ENCODE results near the gene FRS3.

FRS3 gene

DNA sequence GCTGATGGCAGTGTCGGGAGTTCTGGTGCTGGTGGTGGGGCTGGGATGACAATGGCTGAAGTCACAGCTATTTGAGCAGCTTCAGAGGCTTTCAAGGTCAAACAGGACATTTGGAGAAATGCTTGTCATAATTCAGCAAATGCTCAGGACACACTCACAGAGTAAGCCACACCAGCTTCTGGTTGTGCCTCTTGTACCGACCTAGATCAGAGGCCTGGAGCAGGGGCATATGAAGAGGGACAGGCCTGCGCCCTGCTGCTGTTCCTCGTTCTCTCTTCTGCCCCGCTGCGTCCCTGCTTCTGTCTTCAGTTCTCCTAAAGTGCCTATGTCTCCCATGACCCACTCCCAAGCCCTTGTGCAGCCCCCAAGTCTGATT lies 31.6 kb downstream of the FRS3 start:
- H3K4me3 ChIP-seq (ENCODE audit: low read length), result no peak overlapping the region
- TF ChIP-seq ZNF274 (IDR thresholded peaks at IDR 0.05; ENCODE audit: low read depth, low read length), result no peak

GRCh38 chr6:41747256-41748101 lies 32.2 kb downstream of the FRS3 start, which contains the start of gene PGC:
Gene PGC (minus strand): TSS chr6:41747397. CDS start chr6:41747334, 63 bp downstream.
- no peak for TF ChIP-seq ZNF274 (IDR thresholded peaks at IDR 0.05; ENCODE audit: low read depth, low read length)
- no peak within 1 kb of the TSS for H3K4me3 ChIP-seq (ENCODE audit: low read length)

- TF ChIP-seq ZNF274 (IDR thresholded peaks at IDR 0.05; ENCODE audit: low read depth, low read length), result no peak
- no peak overlapping the region for H3K4me3 ChIP-seq (ENCODE audit: low read length)
Measured at GRCh38 chr6:41746107-41746506, 33.6 kb downstream of the FRS3 start.

DNA sequence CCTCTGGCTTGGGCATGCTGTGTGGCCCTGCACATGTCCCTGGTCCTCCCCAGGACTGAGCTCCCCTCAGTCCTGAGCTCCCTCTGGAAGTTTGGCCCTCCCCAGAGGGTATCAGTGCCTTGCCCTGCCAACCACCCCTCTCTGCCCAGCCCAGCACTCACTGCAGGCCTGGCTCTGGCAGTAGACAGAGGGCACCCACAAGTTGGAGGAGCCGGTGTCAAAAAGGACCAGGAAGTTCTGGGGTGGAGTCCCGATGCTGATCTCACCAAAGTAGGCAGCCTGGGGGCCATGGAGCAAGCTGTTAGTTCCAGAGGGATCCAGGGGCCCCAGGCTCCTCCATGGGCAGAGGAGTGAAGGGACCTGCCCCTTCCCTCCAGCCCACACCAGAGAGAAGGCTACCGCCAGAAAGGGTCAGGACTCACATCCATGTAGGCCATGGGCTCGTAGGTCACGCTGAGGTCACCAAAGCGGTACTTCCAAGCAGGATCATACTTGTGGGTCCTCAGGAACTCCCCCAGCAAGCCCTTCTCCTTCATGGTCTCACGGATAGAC lies 35.4 kb downstream of the FRS3 start:
- H3K4me3 ChIP-seq (ENCODE audit: low read length), result no peak overlapping the region
- no peak for TF ChIP-seq ZNF274 (IDR thresholded peaks at IDR 0.05; ENCODE audit: low read depth, low read length)

GRCh38 chr6:41743406-41744235 lies 36.1 kb downstream of the FRS3 start:
- H3K4me3 ChIP-seq (ENCODE audit: low read length), result no peak overlapping the region
- TF ChIP-seq ZNF274 (IDR thresholded peaks at IDR 0.05; ENCODE audit: low read depth, low read length), result no peak

DNA sequence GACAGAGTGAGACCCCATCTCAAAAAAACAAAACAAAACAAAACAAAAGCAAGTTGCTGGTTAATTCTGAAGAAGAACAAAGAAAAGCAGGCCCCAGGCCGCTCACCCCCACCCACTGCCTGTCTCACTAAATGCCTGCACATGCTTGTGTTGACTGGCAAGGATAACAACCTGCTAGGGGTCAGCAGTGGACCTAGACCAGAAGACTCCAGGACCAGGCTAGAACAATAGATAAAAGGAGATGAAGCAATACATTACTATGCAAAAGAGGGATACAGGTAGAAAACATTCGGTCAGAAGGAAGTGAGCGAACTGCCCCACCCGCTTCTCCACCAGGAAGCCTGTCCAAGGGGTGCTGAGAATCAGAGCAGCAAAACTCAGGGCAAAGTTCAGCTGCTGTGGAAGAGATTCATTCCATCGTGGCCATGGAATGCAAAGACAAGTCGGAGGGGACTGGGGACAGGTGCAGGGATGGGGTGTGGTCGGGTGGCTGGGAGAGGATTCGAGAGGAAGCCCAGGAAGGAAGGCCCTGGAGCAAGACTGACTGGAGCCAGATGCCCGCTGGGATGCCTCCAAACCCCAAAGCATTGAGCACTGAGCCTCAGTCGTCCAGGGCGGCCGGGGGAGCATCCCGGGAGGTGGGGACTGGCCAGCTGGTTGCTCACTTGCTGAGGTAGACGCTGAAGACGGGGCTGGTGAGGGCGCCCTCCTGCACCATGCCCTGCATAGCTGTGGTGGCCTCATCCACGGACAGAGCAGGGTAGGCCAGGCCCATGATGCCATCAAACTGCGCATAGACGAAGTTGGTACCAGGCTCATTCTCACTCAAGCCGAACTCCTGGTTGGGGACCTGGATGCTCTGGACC lies 37.8 kb downstream of the FRS3 start:
- no peak overlapping the region for H3K4me3 ChIP-seq (ENCODE audit: low read length)
- TF ChIP-seq ZNF274 (IDR thresholded peaks at IDR 0.05; ENCODE audit: low read depth, low read length), result no peak

DNA sequence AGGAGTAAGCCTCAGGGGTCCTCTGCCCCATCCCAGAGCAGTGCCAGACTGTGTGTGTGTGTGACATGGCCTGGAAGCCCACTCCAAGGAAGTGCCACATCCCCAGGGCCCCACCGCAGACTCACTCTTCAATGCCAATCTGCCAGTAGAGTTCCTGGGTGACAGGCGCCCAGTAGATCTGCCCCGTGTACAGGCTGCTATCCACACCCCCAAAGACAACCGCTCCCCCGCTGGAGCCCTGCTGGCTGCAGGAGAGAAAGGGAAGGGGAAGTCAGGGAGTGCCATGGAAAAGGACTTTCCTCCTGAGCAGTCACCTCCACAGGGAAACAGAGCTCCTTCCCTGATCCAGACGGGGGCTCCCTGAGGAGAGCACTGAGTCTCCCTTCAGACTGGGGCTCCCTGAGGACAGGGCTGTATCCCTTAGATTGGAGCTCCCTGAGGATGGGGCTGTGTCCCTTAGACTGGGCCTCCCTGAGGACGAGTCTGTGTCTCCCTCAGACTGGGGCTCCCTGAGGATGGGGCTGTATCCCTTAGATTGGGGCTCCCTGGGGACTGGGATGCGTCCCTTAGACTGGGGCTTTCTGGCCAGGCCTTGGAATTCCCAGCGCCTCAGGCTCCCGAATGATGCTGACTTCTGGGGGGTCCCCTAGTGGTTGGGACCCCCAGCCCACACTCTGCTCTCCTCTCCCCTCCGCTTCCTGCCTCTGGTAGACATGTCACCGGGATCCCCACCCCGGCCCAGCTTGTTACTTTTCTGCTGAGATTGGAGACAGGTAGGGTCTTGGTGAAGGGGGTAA lies 39.1 kb downstream of the FRS3 start:
- TF ChIP-seq ZNF274 (IDR thresholded peaks at IDR 0.05; ENCODE audit: low read depth, low read length), result no peak
- no peak overlapping the region for H3K4me3 ChIP-seq (ENCODE audit: low read length)

DNA sequence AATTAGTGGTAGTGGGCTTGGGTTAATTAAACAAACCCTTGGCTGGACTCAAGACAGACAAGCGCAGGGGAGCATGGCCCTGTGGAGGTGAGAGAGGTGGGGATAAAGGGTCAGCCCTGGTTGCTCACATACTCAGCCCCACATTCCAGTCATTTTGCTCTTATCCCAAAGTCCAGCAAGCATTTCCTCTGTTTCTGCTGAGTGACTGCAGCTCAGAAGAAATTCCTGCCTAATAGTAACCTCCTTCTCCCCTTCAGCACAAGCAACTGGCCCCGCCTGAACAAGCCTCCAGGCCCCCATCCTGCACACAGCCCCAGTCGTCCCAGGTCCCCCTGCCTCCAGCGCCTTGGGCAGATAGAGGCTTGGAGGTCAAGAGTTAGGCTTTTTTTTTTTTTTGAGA lies 40.7 kb downstream of the FRS3 start:
- no peak for TF ChIP-seq ZNF274 (IDR thresholded peaks at IDR 0.05; ENCODE audit: low read depth, low read length)
- H3K4me3 ChIP-seq (ENCODE audit: low read length), result no peak overlapping the region

DNA sequence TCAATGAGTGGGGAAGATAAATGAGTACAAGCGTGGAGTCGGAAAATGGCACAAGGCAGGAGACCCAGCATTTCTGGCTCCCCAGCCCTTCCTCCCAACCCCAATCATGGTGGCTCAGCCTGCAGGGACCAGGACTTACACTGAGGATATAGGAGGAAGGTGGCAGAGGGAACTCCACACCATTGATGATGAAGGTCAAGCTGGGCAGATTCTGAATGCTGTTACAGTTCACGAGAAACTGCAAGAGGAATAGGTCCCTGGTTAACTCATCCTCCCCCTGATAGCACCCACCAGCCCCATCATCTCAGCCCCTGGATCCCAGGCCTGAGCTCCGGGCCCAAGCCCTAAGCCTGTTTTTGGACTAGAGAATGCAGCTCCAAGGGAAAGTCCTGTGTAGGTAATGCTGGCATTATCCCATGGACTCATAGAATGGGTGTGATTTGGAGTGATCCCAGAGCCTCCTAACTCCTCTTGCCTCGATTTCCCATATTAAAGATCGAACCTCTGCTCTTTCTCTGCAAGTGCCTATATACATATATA lies 42.0 kb downstream of the FRS3 start:
- no peak overlapping the region for H3K4me3 ChIP-seq (ENCODE audit: low read length)
- TF ChIP-seq ZNF274 (IDR thresholded peaks at IDR 0.05; ENCODE audit: low read depth, low read length), result no peak

DNA sequence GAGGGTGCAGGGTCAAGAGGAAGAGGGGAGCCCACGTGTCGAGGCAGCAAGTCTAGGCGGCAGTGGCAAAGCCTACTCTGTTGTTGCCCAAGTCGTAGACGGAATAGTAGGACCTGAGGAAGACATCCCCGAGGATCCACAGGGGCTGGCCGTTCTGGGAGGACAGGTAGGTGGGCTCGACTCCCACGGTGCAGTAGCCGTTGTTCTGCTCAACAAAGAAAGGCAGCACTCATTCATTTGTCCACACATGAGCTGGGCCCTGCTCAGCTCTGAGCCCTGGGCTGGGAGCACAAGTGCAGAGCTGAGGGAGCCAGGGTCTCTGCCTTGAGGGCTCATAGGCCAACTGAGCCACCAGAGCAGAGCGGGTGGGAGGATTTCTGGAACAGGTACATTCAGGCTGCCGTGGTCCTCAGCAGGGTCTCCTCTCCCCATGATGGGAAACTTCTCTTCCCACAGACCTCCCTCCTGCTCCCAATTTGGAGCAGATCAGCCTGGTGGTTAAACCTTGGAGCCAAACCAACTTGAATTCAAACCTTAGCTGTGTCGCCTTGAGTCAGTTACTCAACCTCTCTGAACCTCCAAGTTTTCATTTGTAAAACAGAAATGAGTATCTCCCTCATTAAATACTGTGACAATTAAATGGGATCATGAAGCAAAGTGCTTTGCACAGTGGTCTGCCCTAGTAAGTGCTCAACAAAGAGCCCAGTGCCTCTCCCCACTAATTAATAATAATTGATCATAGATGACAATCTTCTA lies 42.7 kb downstream of the FRS3 start:
- no peak overlapping the region for H3K4me3 ChIP-seq (ENCODE audit: low read length)
- TF ChIP-seq ZNF274 (IDR thresholded peaks at IDR 0.05; ENCODE audit: low read depth, low read length), result no peak

DNA sequence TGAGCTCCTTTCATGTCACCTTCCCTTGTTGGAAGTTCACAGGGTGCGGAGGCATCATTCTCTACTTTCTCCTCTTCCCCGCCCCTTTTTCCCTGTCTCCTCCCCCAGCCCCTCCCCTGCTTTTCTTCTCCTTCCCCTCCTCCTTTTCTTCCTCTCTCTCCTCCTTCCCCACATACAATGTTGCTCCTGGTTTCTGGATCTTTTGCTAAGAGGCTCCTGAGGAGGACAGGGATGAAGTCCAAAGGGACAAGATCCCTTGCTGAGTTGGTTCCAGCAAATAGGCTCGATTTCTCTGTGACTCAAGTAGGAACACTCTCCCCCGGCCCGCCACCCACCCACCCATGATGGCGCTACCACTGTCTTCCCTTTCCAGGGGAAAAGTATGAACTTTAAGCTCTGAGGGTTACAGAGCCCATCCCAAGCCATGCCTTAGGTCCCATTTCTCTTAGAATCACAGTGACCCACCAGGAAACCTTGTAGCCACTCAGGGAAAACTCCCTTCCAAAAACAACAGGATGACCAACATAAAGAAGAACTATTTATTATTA lies 43.4 kb downstream of the FRS3 start:
- no peak for TF ChIP-seq ZNF274 (IDR thresholded peaks at IDR 0.05; ENCODE audit: low read depth, low read length)
- H3K4me3 ChIP-seq (ENCODE audit: low read length), result no peak overlapping the region

All from GM08714 (cell line).